Peyer's patch (tissue), 4 donors: ENCODE measurements around the gene FRS2.

Experiments
- CTCF ChIP-seq, 6 experiments: fragments of 450-650 bp in 4 of 6; fragments of 200-600 bp in 2 of 6; sonication (generic) in 1 of 6; IDR thresholded peaks; one replicate each; pipeline ENCODE4 v1.5.1; 2017 to 2019; ENCODE audit warnings: antibody characterized with exemption in 6 of 6, mild to moderate bottlenecking in 3 of 6, moderate library complexity in 1 of 6
- POLR2A ChIP-seq, 2 donors: fragments of 450-650 bp; IDR thresholded peaks; one replicate each; pipeline ENCODE4 v1.5.1; 2017; ENCODE audit warnings: antibody characterized with exemption in 2 of 2, mild to moderate bottlenecking in 2 of 2, moderate library complexity in 2 of 2

DNA sequence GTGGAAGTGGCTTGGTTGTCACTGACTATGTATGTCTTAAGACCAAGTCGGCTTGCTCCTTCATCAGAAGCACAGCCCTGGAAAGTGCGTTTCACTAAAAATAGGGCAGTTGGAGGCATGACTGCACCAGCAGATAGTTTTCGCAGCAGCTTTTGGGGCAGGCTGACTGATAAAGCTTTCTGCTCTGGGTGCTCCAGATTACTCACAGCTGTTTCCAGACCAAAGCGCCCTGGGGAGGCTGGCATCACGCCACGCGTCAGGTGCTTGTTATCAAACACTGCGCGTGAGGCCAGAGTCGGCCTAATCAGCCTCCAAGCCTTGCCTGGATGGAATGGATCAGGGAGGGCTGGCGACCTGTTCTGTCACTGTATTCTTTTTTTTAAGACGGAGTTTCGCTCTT is 153.8 kb downstream of the FRS2 start:
- no peak for TF ChIP-seq POLR2A (IDR thresholded peaks at IDR 0.05)
- TF ChIP-seq CTCF (IDR thresholded peaks at IDR 0.05) = no peak
